Activated CD4-positive, alpha-beta T cell treated with anti-CD3 and anti-CD28 coated beads, Interleukin-2, amount 50 U/mL, for 4 hours (primary cell): ENCODE data around the gene SRSF3.
"Not testable (repeated sequence)": the region's sequence is repeated elsewhere in the genome, so short reads cannot be mapped to it uniquely, and the experiment has no call there.

Experiments
- DNase-seq, 2 experiments: peaks; one replicate each; pipeline ENCODE4 v3.0.0-alpha.2; 2020

The SRSF3 gene

GRCh38 chr6:36605560-36606391 is 11.6 kb downstream of the SRSF3 start:
- no peak for DNase-seq

- DNase-seq, result not testable (repeated sequence)
Measured at GRCh38 chr6:36607305-36607682, 13.1 kb downstream of the SRSF3 start.

- DNase-seq, result no peak
Measured at GRCh38 chr6:36607683-36608386, 13.7 kb downstream of the SRSF3 start.

- DNase-seq, result no peak
Measured at GRCh38 chr6:36608788-36609563, 14.8 kb downstream of the SRSF3 start.

GRCh38 chr6:36609582-36609981 is 15.4 kb downstream of the SRSF3 start:
- DNase-seq, result no peak

- no peak for DNase-seq
Measured at GRCh38 chr6:36610041-36610955, 16.1 kb downstream of the SRSF3 start.

GRCh38 chr6:36610956-36611336 is 16.8 kb downstream of the SRSF3 start:
- no peak for DNase-seq

GRCh38 chr6:36611679-36612078 is 17.5 kb downstream of the SRSF3 start:
- DNase-seq, result not testable (repeated sequence)

GRCh38 chr6:36612101-36612625 is 18.0 kb downstream of the SRSF3 start:
- no peak for DNase-seq

GRCh38 chr6:36613200-36613995 is 19.2 kb downstream of the SRSF3 start:
- DNase-seq, result no peak

- DNase-seq, result peak; percentile 29 to 30
Measured at GRCh38 chr6:36615018-36615761, 21.0 kb downstream of the SRSF3 start.

- no peak for DNase-seq
Measured at GRCh38 chr6:36616893-36617521, 22.8 kb downstream of the SRSF3 start.

GRCh38 chr6:36618366-36619355 is 24.5 kb downstream of the SRSF3 start:
- DNase-seq, result no peak

- DNase-seq, result no peak
Measured at GRCh38 chr6:36621371-36621855, 27.3 kb downstream of the SRSF3 start.

GRCh38 chr6:36622901-36623546 is 28.9 kb downstream of the SRSF3 start:
- no peak for DNase-seq

GRCh38 chr6:36623547-36624459 is 29.6 kb downstream of the SRSF3 start:
- peak; percentile 72 to 77 for DNase-seq
